GM18526 (cell line): Measurements from ENCODE around the gene PITPNB.

Experiments used
- POLR2A ChIP-seq: IDR thresholded peaks from 3 replicates; pipeline ENCODE4 v1.6.1; 2011; ENCODE audit not compliant: insufficient read length; ENCODE audit errors: extremely low read depth

The PITPNB gene

GRCh38 chr22:27933186-27933983 is 14.3 kb upstream of the PITPNB start:
- no peak for TF ChIP-seq POLR2A

GRCh38 chr22:27930331-27931060 is 11.4 kb upstream of the PITPNB start:
- TF ChIP-seq POLR2A = no peak

GRCh38 chr22:27927608-27928007 is 8.6 kb upstream of the PITPNB start:
- no peak for TF ChIP-seq POLR2A

GRCh38 chr22:27925331-27925730 is 6.3 kb upstream of the PITPNB start:
- TF ChIP-seq POLR2A = no peak

GRCh38 chr22:27919942-27920755 is 1.1 kb upstream of the PITPNB start:
- TF ChIP-seq POLR2A = no peak

- TF ChIP-seq POLR2A = no peak
Observed at GRCh38 chr22:27918341-27919221, 475 bp downstream of the PITPNB start.

- no peak for TF ChIP-seq POLR2A
Observed at GRCh38 chr22:27915986-27916385, 3.1 kb downstream of the PITPNB start.

GRCh38 chr22:27913162-27913741 is 5.8 kb downstream of the PITPNB start:
- TF ChIP-seq POLR2A = no peak

- TF ChIP-seq POLR2A = no peak
Observed at GRCh38 chr22:27912101-27912500, 7.0 kb downstream of the PITPNB start.

GRCh38 chr22:27911330-27911729 is 7.7 kb downstream of the PITPNB start:
- TF ChIP-seq POLR2A = no peak

GRCh38 chr22:27906241-27906640 is 12.8 kb downstream of the PITPNB start:
- TF ChIP-seq POLR2A = no peak

GRCh38 chr22:27905653-27906052 is 13.4 kb downstream of the PITPNB start:
- TF ChIP-seq POLR2A = no peak

- no peak for TF ChIP-seq POLR2A
Observed at GRCh38 chr22:27903805-27904473, 15.1 kb downstream of the PITPNB start.

- TF ChIP-seq POLR2A = no peak
Observed at GRCh38 chr22:27900153-27900552, 18.9 kb downstream of the PITPNB start.

- no peak for TF ChIP-seq POLR2A
Observed at GRCh38 chr22:27896245-27896644, 22.8 kb downstream of the PITPNB start.
